ENCODE results near the gene CCDC127. TPM values are rescaled to one million over a fixed set of nuclear protein-coding genes. Genes with fewer than 3 reads are reported as not detected.
"Not testable (repeated sequence)": the region's sequence is repeated elsewhere in the genome, so short reads cannot be mapped to it uniquely, and the experiment has no call there.

CCDC127 gene
- total RNA-seq, 1 donor from 2014 or later: 6.3 TPM

- no peak overlapping the region for H3K27ac ChIP-seq (ENCODE audit: low read depth, low read length)
- H3K9ac ChIP-seq (ENCODE audit: low read depth in 1 of 3, low read length in 3 of 3): no peak overlapping the region
- H3K27me3 ChIP-seq (ENCODE audit: control insufficient read depth in 3 of 3, insufficient read depth in 3 of 3, low read length in 3 of 3): peaks cover 8 to 13% (median 8%) of the 10 kb centered on the region in 3 donors
These were observed 48.2 kb downstream of the CCDC127 start for GRCh38 chr5:169728-170094.

GRCh38 chr5:169071-169727 lies 48.8 kb downstream of the CCDC127 start:
- peaks cover 3 to 7% (median 3%) of the 10 kb centered on the region in 3 donors for H3K4me1 ChIP-seq (ENCODE audit: control insufficient read depth in 3 of 3, insufficient read depth in 3 of 3, low read length in 3 of 3)
- H3K36me3 ChIP-seq (ENCODE audit: control insufficient read depth in 3 of 3, insufficient read depth in 3 of 3, low read length in 3 of 3): no peaks in the 10 kb centered on the region
- no peak overlapping the region for H3K27ac ChIP-seq (ENCODE audit: low read depth, low read length)
- H3K9me3 ChIP-seq (ENCODE audit: control insufficient read depth in 3 of 3, low read length in 3 of 3): no peaks in the 10 kb centered on the region
- peak overlapping the region in 1 of 3 donors; percentile 35 for H3K4me3 ChIP-seq (ENCODE audit: low read length in 3 of 3)
- H3K27me3 ChIP-seq (ENCODE audit: control insufficient read depth in 3 of 3, insufficient read depth in 3 of 3, low read length in 3 of 3): peaks cover 8 to 13% (median 8%) of the 10 kb centered on the region in 3 donors
- no peak overlapping the region for H3K9ac ChIP-seq (ENCODE audit: low read depth in 1 of 3, low read length in 3 of 3)

More at GRCh38 chr5:169728-170094, 48.2 kb downstream of the CCDC127 start:
- H3K4me1 ChIP-seq (ENCODE audit: control insufficient read depth in 3 of 3, insufficient read depth in 3 of 3, low read length in 3 of 3): peaks cover 3 to 7% (median 3%) of the 10 kb centered on the region in 3 donors
- no peak overlapping the region for H3K4me3 ChIP-seq (ENCODE audit: low read length in 3 of 3)
- H3K36me3 ChIP-seq (ENCODE audit: control insufficient read depth in 3 of 3, insufficient read depth in 3 of 3, low read length in 3 of 3): no peaks in the 10 kb centered on the region
- no peaks in the 10 kb centered on the region for H3K9me3 ChIP-seq (ENCODE audit: control insufficient read depth in 3 of 3, low read length in 3 of 3)

GRCh38 chr5:167982-168660 lies 49.8 kb downstream of the CCDC127 start:
- peaks cover 2 to 8% (median 6%) of the 10 kb centered on the region in 3 donors for H3K27me3 ChIP-seq (ENCODE audit: control insufficient read depth in 3 of 3, insufficient read depth in 3 of 3, low read length in 3 of 3)
- no peaks in the 10 kb centered on the region for H3K9me3 ChIP-seq (ENCODE audit: control insufficient read depth in 3 of 3, low read length in 3 of 3)
- H3K9ac ChIP-seq (ENCODE audit: low read depth in 1 of 3, low read length in 3 of 3): no peak overlapping the region
- H3K4me3 ChIP-seq (ENCODE audit: low read length in 3 of 3): no peak overlapping the region
- H3K27ac ChIP-seq (ENCODE audit: low read depth, low read length): no peak overlapping the region
- H3K36me3 ChIP-seq (ENCODE audit: control insufficient read depth in 3 of 3, insufficient read depth in 3 of 3, low read length in 3 of 3): no peaks in the 10 kb centered on the region
- H3K4me1 ChIP-seq (ENCODE audit: control insufficient read depth in 3 of 3, insufficient read depth in 3 of 3, low read length in 3 of 3): peaks cover 3 to 7% (median 3%) of the 10 kb centered on the region in 3 donors

- Histone ChIP-seq H3K27me3 (ENCODE audit: control insufficient read depth in 3 of 3, insufficient read depth in 3 of 3, low read length in 3 of 3) (peaks cover 0 to 6% (median 0%) of the 10 kb centered on the region in 3 donors), H3K4me1 (ENCODE audit: control insufficient read depth in 3 of 3, insufficient read depth in 3 of 3, low read length in 3 of 3) (peaks cover 3 to 7% (median 3%) of the 10 kb centered on the region in 3 donors), H3K4me3 (ENCODE audit: low read length in 3 of 3) (no peak overlapping the region), H3K27ac (ENCODE audit: low read depth, low read length) (no peak overlapping the region), H3K9me3 (ENCODE audit: control insufficient read depth in 3 of 3, low read length in 3 of 3) (no peaks in the 10 kb centered on the region), H3K9ac (ENCODE audit: low read depth in 1 of 3, low read length in 3 of 3) (no peak overlapping the region), H3K36me3 (ENCODE audit: control insufficient read depth in 3 of 3, insufficient read depth in 3 of 3, low read length in 3 of 3) (no peaks in the 10 kb centered on the region)
These were observed 50.4 kb downstream of the CCDC127 start for GRCh38 chr5:167511-167910.

GRCh38 chr5:166441-167372 lies 51.2 kb downstream of the CCDC127 start:
- Histone ChIP-seq H3K4me3 (ENCODE audit: low read length in 3 of 3) (no peak overlapping the region), H3K27me3 (ENCODE audit: control insufficient read depth in 3 of 3, insufficient read depth in 3 of 3, low read length in 3 of 3) (peaks cover 0 to 6% (median 3%) of the 10 kb centered on the region in 3 donors), H3K27ac (ENCODE audit: low read depth, low read length) (no peak overlapping the region), H3K9ac (ENCODE audit: low read depth in 1 of 3, low read length in 3 of 3) (no peak overlapping the region), H3K4me1 (ENCODE audit: control insufficient read depth in 3 of 3, insufficient read depth in 3 of 3, low read length in 3 of 3) (peaks cover 3 to 7% (median 3%) of the 10 kb centered on the region in 3 donors), H3K36me3 (ENCODE audit: control insufficient read depth in 3 of 3, insufficient read depth in 3 of 3, low read length in 3 of 3) (no peaks in the 10 kb centered on the region), H3K9me3 (ENCODE audit: control insufficient read depth in 3 of 3, low read length in 3 of 3) (no peaks in the 10 kb centered on the region)

GRCh38 chr5:164783-165182 lies 53.2 kb downstream of the CCDC127 start:
- H3K9ac ChIP-seq (ENCODE audit: low read depth in 1 of 3, low read length in 3 of 3); H3K36me3 ChIP-seq (ENCODE audit: control insufficient read depth in 3 of 3, insufficient read depth in 3 of 3, low read length in 3 of 3); H3K9me3 ChIP-seq (ENCODE audit: control insufficient read depth in 3 of 3, low read length in 3 of 3); H3K27ac ChIP-seq (ENCODE audit: low read depth, low read length); H3K4me1 ChIP-seq (ENCODE audit: control insufficient read depth in 3 of 3, insufficient read depth in 3 of 3, low read length in 3 of 3); H3K4me3 ChIP-seq (ENCODE audit: low read length in 3 of 3): not testable (repeated sequence)
- H3K27me3 ChIP-seq (ENCODE audit: control insufficient read depth in 3 of 3, insufficient read depth in 3 of 3, low read length in 3 of 3): peaks cover 0 to 13% (median 4%) of the 10 kb centered on the region in 3 donors

GRCh38 chr5:164244-164643 lies 53.7 kb downstream of the CCDC127 start:
- no peaks in the 10 kb centered on the region for H3K36me3 ChIP-seq (ENCODE audit: control insufficient read depth in 3 of 3, insufficient read depth in 3 of 3, low read length in 3 of 3)
- H3K27me3 ChIP-seq (ENCODE audit: control insufficient read depth in 3 of 3, insufficient read depth in 3 of 3, low read length in 3 of 3): peaks cover 0 to 18% (median 6%) of the 10 kb centered on the region in 3 donors
- no peaks in the 10 kb centered on the region for H3K9me3 ChIP-seq (ENCODE audit: control insufficient read depth in 3 of 3, low read length in 3 of 3)
- H3K9ac ChIP-seq (ENCODE audit: low read depth in 1 of 3, low read length in 3 of 3): no peak overlapping the region
- no peak overlapping the region for H3K27ac ChIP-seq (ENCODE audit: low read depth, low read length)
- H3K4me3 ChIP-seq (ENCODE audit: low read length in 3 of 3): no peak overlapping the region
- peaks cover 0 to 3% (median 3%) of the 10 kb centered on the region in 3 donors for H3K4me1 ChIP-seq (ENCODE audit: control insufficient read depth in 3 of 3, insufficient read depth in 3 of 3, low read length in 3 of 3)

GRCh38 chr5:163841-164240 lies 54.1 kb downstream of the CCDC127 start:
- Histone ChIP-seq H3K9me3 (ENCODE audit: control insufficient read depth in 3 of 3, low read length in 3 of 3) (no peaks in the 10 kb centered on the region), H3K36me3 (ENCODE audit: control insufficient read depth in 3 of 3, insufficient read depth in 3 of 3, low read length in 3 of 3) (no peaks in the 10 kb centered on the region), H3K4me3 (ENCODE audit: low read length in 3 of 3) (no peak overlapping the region), H3K27ac (ENCODE audit: low read depth, low read length) (no peak overlapping the region), H3K9ac (ENCODE audit: low read depth in 1 of 3, low read length in 3 of 3) (no peak overlapping the region), H3K4me1 (ENCODE audit: control insufficient read depth in 3 of 3, insufficient read depth in 3 of 3, low read length in 3 of 3) (peaks cover 0 to 3% (median 0%) of the 10 kb centered on the region in 3 donors), H3K27me3 (ENCODE audit: control insufficient read depth in 3 of 3, insufficient read depth in 3 of 3, low read length in 3 of 3) (peaks cover 2 to 22% (median 10%) of the 10 kb centered on the region in 3 donors)

GRCh38 chr5:163338-163620 lies 54.7 kb downstream of the CCDC127 start:
- Histone ChIP-seq H3K36me3 (ENCODE audit: control insufficient read depth in 3 of 3, insufficient read depth in 3 of 3, low read length in 3 of 3) (no peaks in the 10 kb centered on the region), H3K27me3 (ENCODE audit: control insufficient read depth in 3 of 3, insufficient read depth in 3 of 3, low read length in 3 of 3) (peaks cover 6 to 28% (median 15%) of the 10 kb centered on the region in 3 donors), H3K27ac (ENCODE audit: low read depth, low read length) (no peak overlapping the region), H3K4me3 (ENCODE audit: low read length in 3 of 3) (no peak overlapping the region), H3K9ac (ENCODE audit: low read depth in 1 of 3, low read length in 3 of 3) (no peak overlapping the region), H3K9me3 (ENCODE audit: control insufficient read depth in 3 of 3, low read length in 3 of 3) (no peaks in the 10 kb centered on the region), H3K4me1 (ENCODE audit: control insufficient read depth in 3 of 3, insufficient read depth in 3 of 3, low read length in 3 of 3) (peaks cover 0 to 3% (median 0%) of the 10 kb centered on the region in 3 donors)

All from skeletal muscle tissue (tissue), 4 donors.